ENCODE measurements around the gene TMPRSS6. TPM values are rescaled to one million over a fixed set of nuclear protein-coding genes. Genes with fewer than 3 reads are reported as not detected.
A peak's percentile ranks its signal among the peaks of the same experiment; 100 is the strongest.

Gene TMPRSS6
- total and polyA plus RNA-seq, 8 donors: 0.25 to 1.5 (median 0.46) TPM; not detected in 4

DNA sequence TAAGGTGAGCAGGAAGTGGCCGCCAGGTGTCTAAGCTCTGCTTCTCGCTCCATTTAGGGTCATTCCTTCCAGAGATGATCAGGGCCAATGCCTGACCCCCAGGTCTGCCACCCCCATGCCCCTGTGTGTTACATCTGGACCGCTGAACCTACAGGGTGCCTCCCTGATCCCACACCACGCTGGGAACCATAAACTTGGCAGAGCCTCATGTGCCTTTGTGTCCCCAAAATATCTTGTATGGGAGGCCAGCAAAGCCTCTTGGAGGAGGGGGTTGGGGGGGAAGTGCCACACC is 94.0 kb downstream of the TMPRSS6 start:
- H3K4me3 ChIP-seq: peak overlapping the region in 1 of 4 donors; percentile 6
- no peak for DNase-seq
- TF ChIP-seq POLR2AphosphoS5 (IDR thresholded peaks at IDR 0.05): no peak
- no peak for TF ChIP-seq POLR2A (IDR thresholded peaks at IDR 0.05)
- TF ChIP-seq, protein P1, sequence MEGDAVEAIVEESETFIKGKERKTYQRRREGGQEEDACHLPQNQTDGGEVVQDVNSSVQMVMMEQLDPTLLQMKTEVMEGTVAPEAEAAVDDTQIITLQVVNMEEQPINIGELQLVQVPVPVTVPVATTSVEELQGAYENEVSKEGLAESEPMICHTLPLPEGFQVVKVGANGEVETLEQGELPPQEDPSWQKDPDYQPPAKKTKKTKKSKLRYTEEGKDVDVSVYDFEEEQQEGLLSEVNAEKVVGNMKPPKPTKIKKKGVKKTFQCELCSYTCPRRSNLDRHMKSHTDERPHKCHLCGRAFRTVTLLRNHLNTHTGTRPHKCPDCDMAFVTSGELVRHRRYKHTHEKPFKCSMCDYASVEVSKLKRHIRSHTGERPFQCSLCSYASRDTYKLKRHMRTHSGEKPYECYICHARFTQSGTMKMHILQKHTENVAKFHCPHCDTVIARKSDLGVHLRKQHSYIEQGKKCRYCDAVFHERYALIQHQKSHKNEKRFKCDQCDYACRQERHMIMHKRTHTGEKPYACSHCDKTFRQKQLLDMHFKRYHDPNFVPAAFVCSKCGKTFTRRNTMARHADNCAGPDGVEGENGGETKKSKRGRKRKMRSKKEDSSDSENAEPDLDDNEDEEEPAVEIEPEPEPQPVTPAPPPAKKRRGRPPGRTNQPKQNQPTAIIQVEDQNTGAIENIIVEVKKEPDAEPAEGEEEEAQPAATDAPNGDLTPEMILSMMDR (IDR thresholded peaks at IDR 0.05): no peak
- TF ChIP-seq EP300 (IDR thresholded peaks at IDR 0.05): no peak
- WGBS, 5 donors: 45 to 74% (median 58%) methylated on average over 4 of the region's 4 CpGs
- no peaks in the 10 kb centered on the region for H3K27me3 ChIP-seq
- H3K36me3 ChIP-seq: peaks cover 0 to 10% (median 4%) of the 10 kb centered on the region in 4 donors
- no peaks in the 10 kb centered on the region for H3K9me3 ChIP-seq
- intact Hi-C loops (cut with DNase I; ENCODE audit: low total_unique reads): no loop called here
- H3K4me1 ChIP-seq: peaks cover 50 to 85% (median 75%) of the 10 kb centered on the region in 4 donors
- H3K27ac ChIP-seq: peak overlapping the region; percentile 50 to 97 (median 67)

Other genes with a start within 250 kb of the TMPRSS6 start
- 10 to 100 TPM in 1 of 5 donors, 1 to 10 TPM in 3, not detected in 1; 5.0 to 32.1 (median 6.8) TPM for gene NCF4, start 248.7 kb downstream of the TMPRSS6 start, total RNA-seq
- gene NCF4, start 248.7 kb downstream of the TMPRSS6 start, polyA plus RNA-seq: 10 to 100 TPM in 2 of 3 donors, 1 to 10 TPM in 1; 7.3 to 19.5 (median 16.3) TPM
- 10 to 100 TPM in 1 of 5 donors, 1 to 10 TPM in 4; 1.2 to 11.9 (median 3.6) TPM for gene CSF2RB, start 196.1 kb downstream of the TMPRSS6 start, total RNA-seq
- gene CSF2RB, start 196.1 kb downstream of the TMPRSS6 start, polyA plus RNA-seq: 1 to 10 TPM in 2 of 3 donors, under 1 TPM in 1; 0.92 to 1.4 (median 1.2) TPM
- gene TST, start 90.3 kb downstream of the TMPRSS6 start, total RNA-seq: 100 to 1,000 TPM in 1 of 5 donors, 10 to 100 TPM in 4; 51.8 to 709 (median 91.4) TPM
- gene TST, start 90.3 kb downstream of the TMPRSS6 start, polyA plus RNA-seq: 100 to 1,000 TPM in 2 of 3 donors, 10 to 100 TPM in 1; 87.1 to 377 (median 103) TPM
- gene MPST, start 90.0 kb downstream of the TMPRSS6 start, total RNA-seq: 1,000 to 10,000 TPM in 1 of 5 donors, 100 to 1,000 TPM in 2, 10 to 100 TPM in 2; 48.3 to 1,943 (median 152) TPM
- gene MPST, start 90.0 kb downstream of the TMPRSS6 start, polyA plus RNA-seq: 100 to 1,000 TPM; 123 to 178 (median 172) TPM
- 10 to 100 TPM in 2 of 5 donors, 1 to 10 TPM in 3; 1.8 to 82.8 (median 5.9) TPM for gene KCTD17, start 58.0 kb downstream of the TMPRSS6 start, total RNA-seq
- gene KCTD17, start 58.0 kb downstream of the TMPRSS6 start, polyA plus RNA-seq: 10 to 100 TPM in 2 of 3 donors, 1 to 10 TPM in 1; 6.3 to 17.6 (median 12.1) TPM
- 1 to 10 TPM in 2 of 5 donors, under 1 TPM in 1, not detected in 2; 0.73 to 5.3 (median 5.2) TPM for gene IL2RB, start 40.2 kb upstream of the TMPRSS6 start, total RNA-seq
- 1 to 10 TPM in 1 of 3 donors, under 1 TPM in 2; 0.44 to 2.6 (median 0.58) TPM for gene IL2RB, start 40.2 kb upstream of the TMPRSS6 start, polyA plus RNA-seq
- gene C1QTNF6, start 78.5 kb upstream of the TMPRSS6 start, total RNA-seq: 10 to 100 TPM in 1 of 5 donors, 1 to 10 TPM in 2, under 1 TPM in 1, not detected in 1; 0.45 to 10.4 (median 3.0) TPM
- 1 to 10 TPM; 2.3 to 4.5 (median 4.1) TPM for gene C1QTNF6, start 78.5 kb upstream of the TMPRSS6 start, polyA plus RNA-seq
- gene SSTR3, start 102.8 kb upstream of the TMPRSS6 start, total RNA-seq: under 1 TPM in 1 of 5 donors, not detected in 4; 0.37 TPM
- under 1 TPM in 2 of 3 donors, not detected in 1; 0.05 to 0.12 TPM for gene SSTR3, start 102.8 kb upstream of the TMPRSS6 start, polyA plus RNA-seq
- 10 to 100 TPM in 3 of 5 donors, 1 to 10 TPM in 2; 1.8 to 50.4 (median 14.2) TPM for gene RAC2, start 134.6 kb upstream of the TMPRSS6 start, total RNA-seq
- 10 to 100 TPM; 17.6 to 23.8 (median 22.8) TPM for gene RAC2, start 134.6 kb upstream of the TMPRSS6 start, polyA plus RNA-seq
- gene CYTH4, start 172.8 kb upstream of the TMPRSS6 start, total RNA-seq: 10 to 100 TPM in 2 of 5 donors, 1 to 10 TPM in 2, not detected in 1; 4.2 to 77.0 (median 12.5) TPM
- gene CYTH4, start 172.8 kb upstream of the TMPRSS6 start, polyA plus RNA-seq: 1 to 10 TPM; 1.9 to 6.0 (median 5.0) TPM

Data from stomach (tissue), 9 donors.